ENCODE results near the gene CDK8.
"Not testable (repeated sequence)": the region's sequence is repeated elsewhere in the genome, so short reads cannot be mapped to it uniquely, and the experiment has no call there.

The CDK8 gene

GRCh38 chr13:26253787-26254582 is at the start of gene CDK8:
CDK8 (plus strand) TSS chr13:26254129; CDS start chr13:26254642, 513 bp downstream.
- peak; percentile 89 for DNase-seq

GRCh38 chr13:26208287-26208686 is 45.6 kb upstream of the CDK8 start:
- DNase-seq = no peak

- no peak for DNase-seq
Measured at GRCh38 chr13:26213345-26213744, 40.6 kb upstream of the CDK8 start.

- DNase-seq = no peak
Measured at GRCh38 chr13:26213982-26214381, 39.9 kb upstream of the CDK8 start.

GRCh38 chr13:26216042-26216441 is 37.9 kb upstream of the CDK8 start:
- DNase-seq = no peak

- DNase-seq = no peak
Measured at GRCh38 chr13:26219726-26220125, 34.2 kb upstream of the CDK8 start.

- DNase-seq = no peak
Measured at GRCh38 chr13:26220575-26220974, 33.4 kb upstream of the CDK8 start.

- no peak for DNase-seq
Measured at GRCh38 chr13:26221399-26221720, 32.6 kb upstream of the CDK8 start.

- DNase-seq = peak; percentile 77
Measured at GRCh38 chr13:26221721-26222519, 32.0 kb upstream of the CDK8 start, which contains the start of gene RNF6. RNF6 (minus strand) TSS chr13:26222314; CDS start chr13:26219649, 2,665 bp downstream.

- DNase-seq = no peak
Measured at GRCh38 chr13:26222520-26223046, 31.3 kb upstream of the CDK8 start.

GRCh38 chr13:26225896-26226617 is 27.9 kb upstream of the CDK8 start:
- DNase-seq = no peak

GRCh38 chr13:26227166-26227971 is 26.6 kb upstream of the CDK8 start:
- no peak for DNase-seq

- DNase-seq = no peak
Measured at GRCh38 chr13:26228096-26228495, 25.8 kb upstream of the CDK8 start.

- DNase-seq = no peak
Measured at GRCh38 chr13:26229080-26229615, 24.8 kb upstream of the CDK8 start.

- no peak for DNase-seq
Measured at GRCh38 chr13:26230703-26231102, 23.2 kb upstream of the CDK8 start.

GRCh38 chr13:26236296-26236695 is 17.6 kb upstream of the CDK8 start:
- no peak for DNase-seq

GRCh38 chr13:26246154-26246553 is 7.8 kb upstream of the CDK8 start:
- no peak for DNase-seq

- no peak for DNase-seq
Measured at GRCh38 chr13:26247011-26247410, 6.9 kb upstream of the CDK8 start.

- no peak for DNase-seq
Measured at GRCh38 chr13:26247608-26248007, 6.3 kb upstream of the CDK8 start.

GRCh38 chr13:26249551-26249950 is 4.4 kb upstream of the CDK8 start:
- no peak for DNase-seq

- DNase-seq = not testable (repeated sequence)
Measured at GRCh38 chr13:26252006-26252405, 1.9 kb upstream of the CDK8 start.

- no peak for DNase-seq
Measured at GRCh38 chr13:26253262-26253786, 605 bp upstream of the CDK8 start.

Measured in NCI-H510A (cell line).